ENCODE measurements around the gene FADS3. TPM values are rescaled to one million over a fixed set of nuclear protein-coding genes. Genes with fewer than 3 reads are reported as not detected.

The FADS3 gene
- total and polyA plus RNA-seq, 2 of the 4 experiments (the other 2 are of a cell fraction): 54.5 to 110 TPM

GRCh38 chr11:61869429-61869707 is 22.0 kb downstream of the FADS3 start (continued):
- no peak for TF ChIP-seq RCOR1 (IDR thresholded peaks at IDR 0.05; ENCODE audit: insufficient replicate concordance, low read length)
- no peak for TF ChIP-seq MAFK (IDR thresholded peaks at IDR 0.05; ENCODE audit: low read depth, low read length)
- TF ChIP-seq CEBPB (IDR thresholded peaks at IDR 0.05; ENCODE audit: low read depth, low read length): no peak

- Histone ChIP-seq H3K56ac (ENCODE audit: extremely low read depth, insufficient read depth, low read length) (no peak overlapping the region), H3K4ac (ENCODE audit: low read depth, low read length) (no peak overlapping the region), H3K4me1 (ENCODE audit: control insufficient read depth, insufficient read depth, low read length) (peaks cover 2% of the 10 kb centered on the region), H3K18ac (ENCODE audit: low read depth, low read length) (no peak overlapping the region), H4K91ac (ENCODE audit: insufficient read depth, low read depth, low read length) (no peak overlapping the region), H4K5ac (ENCODE audit: low read depth, low read length) (no peak overlapping the region), H3K27ac (ENCODE audit: insufficient read depth, low read length) (no peak overlapping the region), H3K27me3 (ENCODE audit: control insufficient read depth, insufficient read depth, low read length) (no peaks in the 10 kb centered on the region), H2BK120ac (ENCODE audit: low read depth, low read length) (no peak overlapping the region), H2AK5ac (ENCODE audit: low read depth, low read length) (no peak overlapping the region), H2AK9ac (replicated peaks; ENCODE audit: low read depth, low read length, poor library complexity) (no peak overlapping the region), H3K23ac (ENCODE audit: low read depth, low read length) (no peak overlapping the region), H3K4me3 (ENCODE audit: insufficient read depth, low read depth, low read length) (no peak overlapping the region), H3K79me1 (ENCODE audit: low read depth in 1 of 2, low read length in 2 of 2) (no peaks in the 10 kb centered on the region), H2BK15ac (ENCODE audit: low read depth, low read length) (no peak overlapping the region), H3K9ac (ENCODE audit: low read depth, low read length) (no peak overlapping the region), H2BK5ac (ENCODE audit: low read depth, low read length, poor library complexity, severe bottlenecking) (no peak overlapping the region), H3K4me2 (ENCODE audit: low read depth, low read length) (no peak overlapping the region), H4K8ac (ENCODE audit: low read depth in 2 of 2, low read length in 2 of 2) (no peak overlapping the region), H3K14ac (replicated peaks; ENCODE audit: low read depth, low read length) (no peak overlapping the region), H3K9me1 (ENCODE audit: insufficient read depth, low read length) (no peaks in the 10 kb centered on the region), H4K20me1 (ENCODE audit: insufficient read depth, low read length) (no peaks in the 10 kb centered on the region; the same call in 1 of the 2 replicates), H2AFZ (replicated peaks; ENCODE audit: low read length, poor library complexity) (no peak overlapping the region), H3K36me3 (ENCODE audit: control insufficient read depth, insufficient read depth, low read length) (peaks cover 12% of the 10 kb centered on the region; the same call in 1 of the 2 replicates), H2BK20ac (ENCODE audit: low read depth, low read length) (no peak overlapping the region), H3K9me3 (ENCODE audit: control insufficient read depth, insufficient read depth, low read length) (no peaks in the 10 kb centered on the region)
- POLR2A ChIA-PET (ENCODE audit: unreplicated experiment): no interaction called here
- intact Hi-C loops (cut with micrococcal nuclease): no loop called here
- in situ Hi-C loops (cut with MboI; ENCODE audit: low sequenced_read_pairs): loop anchor here (25.0 kb wide), 1 partner anchor 444 kb away; no protein-coding TSS in a partner anchor
- dilution Hi-C loops (cut with HindIII; ENCODE audit: low sequenced_read_pairs, unreplicated experiment): no loop called here
- no peak for ATAC-seq (ENCODE audit: low read depth)
- 66% methylated on average over 5 of the region's 14 CpGs; no CpG with 5 or more reads in 1 of the 2 experiments for WGBS, 2 experiments (ENCODE audit: extremely low coverage in 2 of 2, insufficient read length in 1 of 2)
- TF ChIP-seq RCOR1 (IDR thresholded peaks at IDR 0.05; ENCODE audit: insufficient replicate concordance, low read length) (no peak), RFX5 (IDR thresholded peaks at IDR 0.05; ENCODE audit: low read depth, low read length) (no peak), MAFK (IDR thresholded peaks at IDR 0.05; ENCODE audit: low read depth, low read length) (no peak)
- BruUV-seq (replicated peaks): no TSS peak
- CTCF ChIA-PET: no interaction called here
- DNase-seq: no peak
Measured at GRCh38 chr11:61868571-61869428, 22.5 kb downstream of the FADS3 start.
